Natural killer cell treated with Interleukin-12 subunit alpha and Interleukin-12 subunit beta and Interleukin-15 and Interleukin-18, amount 100 ng/mL, for 72 hours (primary cell): ENCODE data around the gene DET1. TPM values are rescaled to one million over a fixed set of nuclear protein-coding genes. Genes with fewer than 3 reads are reported as not detected.
"Not testable (repeated sequence)": the region's sequence is repeated elsewhere in the genome, so short reads cannot be mapped to it uniquely, and the experiment has no call there.

Experiments
- ATAC-seq, 2 donors: fragments of 150-1000 bp; cut with Tn5 transposase in 1 of 2; sonication (Bioruptor Pico), chemical (Tn5 transposase) in 1 of 2; 2 replicates each; pipeline ENCODE4 v1.10.0; 2021
- DNase-seq: peaks from one replicate; pipeline ENCODE4 v3.0.0; 2022; ENCODE audit warnings: low spot score
- H3K27ac Mint-ChIP-seq, 2 donors: 1 replicate in 1 of 2; 2 replicates in 1 of 2; pipeline ENCODE4 v1.8.0; 2022; ENCODE audit warnings: mixed read lengths in 2 of 2, mild to moderate bottlenecking in 1 of 2, moderate library complexity in 1 of 2
- H3K27me3 Mint-ChIP-seq, 2 donors: 1 replicate in 1 of 2; 2 replicates in 1 of 2; pipeline ENCODE4 v1.8.0; 2022; ENCODE audit warnings: mixed read lengths in 2 of 2
- H3K36me3 Mint-ChIP-seq: one replicate; pipeline ENCODE4 v1.8.0; 2022; ENCODE audit warnings: mixed read lengths
- H3K4me1 Mint-ChIP-seq, 2 donors: 1 replicate in 1 of 2; 2 replicates in 1 of 2; pipeline ENCODE4 v1.8.0; 2022; ENCODE audit warnings: low read depth in 2 of 2, mixed read lengths in 2 of 2, mild to moderate bottlenecking in 1 of 2
- H3K4me3 Mint-ChIP-seq: one replicate; pipeline ENCODE4 v1.8.0; 2022; ENCODE audit warnings: mixed read lengths
- H3K9me3 Mint-ChIP-seq: 2 replicates; pipeline ENCODE4 v1.8.0; 2022; ENCODE audit warnings: mixed read lengths
- total RNA-seq, 2 donors: library from RNA; stranded (reverse); gene quantifications; one replicate each; pipeline ENCODE4 v1.2.3, GENCODE V29; 2022

DET1 gene
- total RNA-seq, 2 donors from 2014 or later: 3.5 to 6.0 TPM

DNA sequence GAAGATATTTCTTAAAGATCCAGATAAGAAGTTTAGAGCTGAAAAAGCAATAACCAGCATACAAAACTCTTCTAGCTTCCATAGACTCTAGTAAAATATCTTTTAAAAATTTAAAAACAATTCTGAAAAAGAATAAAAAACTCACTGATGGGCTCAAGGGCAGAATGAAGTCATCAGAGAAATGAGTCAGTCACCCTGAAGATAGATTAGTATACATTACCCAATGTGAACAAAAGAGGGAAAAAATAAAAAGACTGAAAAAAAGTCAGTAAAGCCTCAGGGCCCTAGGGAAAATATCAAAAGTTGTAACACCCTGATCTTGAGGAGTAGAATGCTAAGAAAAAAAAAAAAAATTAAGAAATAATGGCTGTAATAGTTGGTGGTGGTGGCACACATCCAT, 11.4 kb downstream of the DET1 start:
- Mint-ChIP-seq H3K27ac (peak overlapping the region in 1 of 2 donors; percentile 44), H3K27me3 (no peaks in the 10 kb centered on the region), H3K4me3 (no peak overlapping the region), H3K9me3 (no peaks in the 10 kb centered on the region), H3K4me1 (no peaks in the 10 kb centered on the region), H3K36me3 (peaks cover 19% of the 10 kb centered on the region)
- no peak for DNase-seq
- no peak for ATAC-seq

DNA sequence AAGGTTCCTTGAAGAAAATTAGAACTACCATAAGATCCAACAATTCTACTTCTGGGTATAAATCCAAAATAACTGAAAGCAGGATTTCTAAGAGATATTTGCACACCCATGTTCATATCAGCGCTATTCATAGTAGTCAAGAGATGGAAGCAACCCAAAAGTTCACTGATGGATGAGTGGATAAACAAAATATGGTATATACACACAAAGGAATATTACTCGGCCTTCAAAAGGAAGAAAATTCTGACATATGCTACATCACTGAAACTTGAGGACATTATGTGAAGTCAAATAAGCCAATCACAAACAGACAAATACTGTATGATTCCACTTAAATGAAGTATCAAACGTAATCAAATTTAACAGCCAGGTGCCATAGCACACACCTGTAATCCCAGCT, 13.1 kb downstream of the DET1 start:
- Mint-ChIP-seq H3K4me3 (no peak overlapping the region), H3K36me3 (peaks cover 32% of the 10 kb centered on the region), H3K27me3 (no peaks in the 10 kb centered on the region), H3K4me1 (no peaks in the 10 kb centered on the region), H3K9me3 (no peaks in the 10 kb centered on the region), H3K27ac (no peak overlapping the region)
- no peak for DNase-seq
- ATAC-seq: no peak

GRCh38 chr15:88529021-88529630, 17.4 kb downstream of the DET1 start:
- Mint-ChIP-seq H3K4me3 (no peak overlapping the region), H3K4me1 (no peaks in the 10 kb centered on the region), H3K9me3 (no peaks in the 10 kb centered on the region), H3K27ac (no peak overlapping the region), H3K36me3 (peaks cover 28% of the 10 kb centered on the region), H3K27me3 (no peaks in the 10 kb centered on the region)
- no peak for DNase-seq
- ATAC-seq: no peak

- Mint-ChIP-seq H3K27me3 (no peaks in the 10 kb centered on the region), H3K4me3 (no peak overlapping the region), H3K9me3 (no peaks in the 10 kb centered on the region), H3K36me3 (peaks cover 28% of the 10 kb centered on the region), H3K4me1 (no peaks in the 10 kb centered on the region), H3K27ac (no peak overlapping the region)
- ATAC-seq (no peak), DNase-seq (no peak)
These were observed 20.1 kb downstream of the DET1 start for GRCh38 chr15:88526247-88526879.

GRCh38 chr15:88525418-88525817, 21.1 kb downstream of the DET1 start:
- no peak overlapping the region for H3K27ac Mint-ChIP-seq
- H3K36me3 Mint-ChIP-seq: peaks cover 25% of the 10 kb centered on the region
- ATAC-seq: no peak
- H3K27me3 Mint-ChIP-seq: no peaks in the 10 kb centered on the region
- DNase-seq: no peak
- H3K4me3 Mint-ChIP-seq: no peak overlapping the region
- no peaks in the 10 kb centered on the region for H3K4me1 Mint-ChIP-seq
- no peaks in the 10 kb centered on the region for H3K9me3 Mint-ChIP-seq

- not testable (repeated sequence) for H3K9me3 Mint-ChIP-seq, H3K27ac Mint-ChIP-seq, ATAC-seq, H3K27me3 Mint-ChIP-seq, H3K4me3 Mint-ChIP-seq, DNase-seq, H3K4me1 Mint-ChIP-seq
- H3K36me3 Mint-ChIP-seq: peaks cover 13% of the 10 kb centered on the region
These were observed 22.4 kb downstream of the DET1 start for GRCh38 chr15:88524094-88524493.

DNA sequence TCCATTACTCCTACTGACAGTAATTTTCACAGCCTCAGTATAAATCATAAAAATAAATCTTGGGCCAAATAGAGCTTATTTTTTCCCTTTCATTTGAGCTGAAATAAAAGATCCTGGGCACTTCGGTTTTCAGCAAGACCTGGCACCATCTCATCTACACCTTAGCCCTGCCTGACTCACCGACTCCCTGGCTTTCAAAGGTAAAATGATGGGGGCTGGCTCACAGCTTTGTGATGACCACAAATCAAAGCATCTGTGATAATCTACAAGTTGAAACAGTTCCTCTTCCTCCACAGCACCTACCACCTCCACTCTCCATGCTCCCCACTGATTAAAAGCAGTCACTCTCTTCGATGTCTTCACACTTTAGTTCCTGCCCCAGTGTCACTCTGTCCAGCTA, 27.6 kb downstream of the DET1 start:
- H3K36me3 Mint-ChIP-seq: no peaks in the 10 kb centered on the region
- H3K27ac Mint-ChIP-seq: no peak overlapping the region
- ATAC-seq (no peak), DNase-seq (no peak)
- H3K27me3 Mint-ChIP-seq: no peaks in the 10 kb centered on the region
- H3K9me3 Mint-ChIP-seq: no peaks in the 10 kb centered on the region
- H3K4me3 Mint-ChIP-seq: no peak overlapping the region
- H3K4me1 Mint-ChIP-seq: no peaks in the 10 kb centered on the region

DNA sequence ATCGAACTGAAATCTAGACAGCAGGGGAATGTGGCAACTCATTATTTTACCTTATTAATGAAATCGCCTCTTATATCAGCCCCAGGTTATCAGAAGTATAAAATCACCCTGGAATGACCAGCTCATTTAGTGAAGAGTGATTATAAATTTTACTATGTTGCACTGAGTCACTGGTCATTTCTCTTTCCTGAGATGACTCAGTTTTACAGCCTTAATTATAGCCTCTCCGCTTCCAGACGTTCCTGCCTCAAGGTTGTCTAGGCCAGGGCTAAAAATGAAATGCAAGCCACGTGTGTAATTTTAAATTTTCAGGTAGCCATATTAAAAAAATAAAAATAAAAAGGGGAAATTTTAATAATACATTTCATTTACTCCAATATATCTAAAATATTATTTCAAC, 33.3 kb downstream of the DET1 start:
- no peak overlapping the region for H3K4me3 Mint-ChIP-seq

GRCh38 chr15:88512601-88513000, 33.9 kb downstream of the DET1 start:
- Mint-ChIP-seq H3K9me3 (no peaks in the 10 kb centered on the region), H3K36me3 (peaks cover 13% of the 10 kb centered on the region)

More for the DNA sequence above, 33.3 kb downstream of the DET1 start:
- no peak for ATAC-seq
- DNase-seq: no peak
- Mint-ChIP-seq H3K27me3 (no peaks in the 10 kb centered on the region), H3K36me3 (peaks cover 13% of the 10 kb centered on the region), H3K27ac (no peak overlapping the region), H3K4me1 (no peaks in the 10 kb centered on the region), H3K9me3 (no peaks in the 10 kb centered on the region)

GRCh38 chr15:88512078-88512477, 34.4 kb downstream of the DET1 start:
- Mint-ChIP-seq H3K27ac (no peak overlapping the region), H3K4me1 (no peaks in the 10 kb centered on the region), H3K4me3 (no peak overlapping the region), H3K36me3 (peaks cover 13% of the 10 kb centered on the region), H3K27me3 (no peaks in the 10 kb centered on the region), H3K9me3 (no peaks in the 10 kb centered on the region)
- ATAC-seq (no peak), DNase-seq (no peak)

More at GRCh38 chr15:88512601-88513000, 33.9 kb downstream of the DET1 start:
- H3K27ac Mint-ChIP-seq: no peak overlapping the region
- ATAC-seq (no peak), DNase-seq (no peak)
- H3K4me3 Mint-ChIP-seq: no peak overlapping the region
- H3K4me1 Mint-ChIP-seq: no peaks in the 10 kb centered on the region
- no peaks in the 10 kb centered on the region for H3K27me3 Mint-ChIP-seq

GRCh38 chr15:88511161-88511560, 35.3 kb downstream of the DET1 start:
- Mint-ChIP-seq H3K36me3 (peaks cover 13% of the 10 kb centered on the region), H3K27me3 (no peaks in the 10 kb centered on the region), H3K27ac (no peak overlapping the region), H3K4me3 (no peak overlapping the region), H3K9me3 (no peaks in the 10 kb centered on the region), H3K4me1 (no peaks in the 10 kb centered on the region)
- DNase-seq (no peak), ATAC-seq (no peak)

GRCh38 chr15:88509964-88510363, 36.5 kb downstream of the DET1 start:
- no peak overlapping the region for H3K27ac Mint-ChIP-seq
- H3K4me3 Mint-ChIP-seq: no peak overlapping the region
- no peak for ATAC-seq
- no peak for DNase-seq
- peaks cover 13% of the 10 kb centered on the region for H3K36me3 Mint-ChIP-seq
- H3K27me3 Mint-ChIP-seq: no peaks in the 10 kb centered on the region
- H3K4me1 Mint-ChIP-seq: no peaks in the 10 kb centered on the region
- no peaks in the 10 kb centered on the region for H3K9me3 Mint-ChIP-seq

DNA sequence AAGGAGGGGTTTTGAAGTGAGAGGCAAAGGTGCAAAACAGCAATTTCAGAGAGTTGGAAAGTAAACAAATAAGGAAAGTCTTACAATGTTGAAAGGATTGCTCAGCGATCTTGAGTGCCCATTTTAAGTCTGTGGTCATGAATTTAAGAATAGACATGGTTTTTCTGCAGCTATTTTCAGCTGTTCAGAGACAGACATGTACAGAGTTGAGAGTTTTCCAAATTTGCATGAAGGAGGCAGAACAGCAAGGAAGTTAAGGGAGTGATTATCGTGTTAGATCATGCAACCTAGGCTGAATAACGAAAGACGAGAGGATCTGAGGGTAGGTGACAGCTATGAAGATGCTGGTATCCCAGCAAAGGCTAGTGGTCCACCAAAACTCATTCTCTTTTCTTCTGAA, 37.2 kb downstream of the DET1 start:
- no peaks in the 10 kb centered on the region for H3K9me3 Mint-ChIP-seq
- ATAC-seq: no peak
- no peak overlapping the region for H3K4me3 Mint-ChIP-seq
- H3K36me3 Mint-ChIP-seq: peaks cover 13% of the 10 kb centered on the region
- DNase-seq: no peak
- no peaks in the 10 kb centered on the region for H3K4me1 Mint-ChIP-seq
- no peak overlapping the region for H3K27ac Mint-ChIP-seq
- H3K27me3 Mint-ChIP-seq: no peaks in the 10 kb centered on the region

GRCh38 chr15:88506628-88507027, 39.9 kb downstream of the DET1 start:
- H3K36me3 Mint-ChIP-seq: peaks cover 11% of the 10 kb centered on the region
- H3K27me3 Mint-ChIP-seq: no peaks in the 10 kb centered on the region
- no peak for DNase-seq
- H3K4me3 Mint-ChIP-seq: no peak overlapping the region
- no peak overlapping the region for H3K27ac Mint-ChIP-seq
- no peak for ATAC-seq
- no peaks in the 10 kb centered on the region for H3K4me1 Mint-ChIP-seq
- no peaks in the 10 kb centered on the region for H3K9me3 Mint-ChIP-seq

DNA sequence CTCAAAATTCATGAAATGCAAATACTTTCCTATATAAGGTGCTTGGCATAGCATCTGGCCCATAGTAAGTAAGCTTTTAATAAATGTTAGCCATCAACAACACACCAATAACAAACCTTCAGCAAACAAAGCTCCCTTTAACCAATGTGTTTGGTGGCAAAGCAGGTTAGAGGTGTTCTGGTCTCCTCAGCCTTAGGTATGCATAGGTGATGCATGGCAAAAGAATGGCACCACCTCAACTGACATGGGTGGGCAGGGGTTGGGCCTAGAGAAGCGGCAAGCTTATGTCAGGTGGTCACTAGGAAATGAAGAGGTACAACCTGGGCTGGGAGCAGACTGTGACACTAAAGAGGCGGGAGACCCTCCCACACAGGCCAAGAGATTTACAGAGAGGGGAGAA, 40.8 kb downstream of the DET1 start:
- H3K36me3 Mint-ChIP-seq: peaks cover 4% of the 10 kb centered on the region
- no peak overlapping the region for H3K27ac Mint-ChIP-seq
- no peaks in the 10 kb centered on the region for H3K4me1 Mint-ChIP-seq
- H3K9me3 Mint-ChIP-seq: no peaks in the 10 kb centered on the region
- H3K4me3 Mint-ChIP-seq: no peak overlapping the region
- DNase-seq (no peak), ATAC-seq (no peak)
- no peaks in the 10 kb centered on the region for H3K27me3 Mint-ChIP-seq
